Measurements from ENCODE around the gene SCLY. TPM values are rescaled to one million over a fixed set of nuclear protein-coding genes. Genes with fewer than 3 reads are reported as not detected.
A peak's percentile ranks its signal among the peaks of the same experiment; 100 is the strongest.

SCLY gene
- total and polyA plus RNA-seq, 2 of the 8 experiments (the other 6 are each of a cell fraction or from before 2014, with no cell fraction given), result 79.0 to 79.5 TPM

GRCh38 chr2:238100821-238101771 is 40.3 kb downstream of the SCLY start:
- Histone ChIP-seq H3K4me3 (ENCODE audit: extremely low read depth in 1 of 4, insufficient read depth in 2 of 4, low read depth in 3 of 4, low read length in 4 of 4) (no peak overlapping the region), H2BK20ac (ENCODE audit: low read length) (no peak overlapping the region), H3K4me1 (replicated peaks in 1 of 4; ENCODE audit: control insufficient read depth in 3 of 4, insufficient read depth in 4 of 4, low read length in 3 of 4) (peaks cover 0 to 19% (median 13%) of the 10 kb centered on the region in 4 experiments; a peak in 6 of 7 replicates), H4K5ac (ENCODE audit: insufficient read length, low read depth, low read length) (no peak overlapping the region), H3K14ac (ENCODE audit: insufficient read length) (no peak overlapping the region), H2BK5ac (ENCODE audit: low read depth, low read length) (no peak overlapping the region; the same call in 1 of the 2 replicates), H3K36me3 (ENCODE audit: control insufficient read depth in 2 of 4, insufficient read depth in 4 of 4, low read length in 3 of 4) (peaks cover 0 to 3% (median 0%) of the 10 kb centered on the region in 4 experiments; a peak in 1 of 8 replicates), H4K20me1 (replicated peaks in 1 of 2; ENCODE audit: control insufficient read depth in 1 of 2, insufficient read depth in 2 of 2, low read length in 2 of 2) (no peaks in the 10 kb centered on the region), H3K18ac (ENCODE audit: extremely low read depth, low read length) (no peak overlapping the region; the same call in 1 of the 2 replicates), H3K9me3 (ENCODE audit: insufficient read depth in 2 of 2, low read depth in 1 of 2, low read length in 1 of 2) (no peaks in the 10 kb centered on the region), H3K79me2 (ENCODE audit: control insufficient read depth in 1 of 2, insufficient read depth in 2 of 2, low read length in 2 of 2) (no peaks in the 10 kb centered on the region), H3K23ac (ENCODE audit: insufficient read length) (no peak overlapping the region), H3K9ac (replicated peaks in 1 of 4; ENCODE audit: extremely low read depth in 1 of 4, low read depth in 3 of 4, low read length in 3 of 4) (no peak overlapping the region), H3K79me1 (ENCODE audit: low read depth, low read length) (no peaks in the 10 kb centered on the region), H4K8ac (ENCODE audit: extremely low read depth, insufficient read depth, low read length) (peak overlapping the region; percentile 3; the same call in 1 of the 2 replicates), H2BK12ac (ENCODE audit: low read depth, low read length) (no peak overlapping the region), H2AK5ac (ENCODE audit: low read depth, low read length) (no peak overlapping the region), H3K4ac (replicated peaks; ENCODE audit: insufficient read length, low read depth, low read length) (no peak overlapping the region), H3K23me2 (ENCODE audit: low read depth, low read length) (no peaks in the 10 kb centered on the region), H3K27ac (ENCODE audit: low read depth, low read length) (no peak overlapping the region), H2BK15ac (ENCODE audit: low read length) (no peak overlapping the region), H3K27me3 (replicated peaks in 1 of 4; ENCODE audit: control insufficient read depth in 3 of 4, extremely low read depth in 1 of 4, insufficient read depth in 3 of 4, low read length in 3 of 4) (no peaks in the 10 kb centered on the region), H4K91ac (replicated peaks; ENCODE audit: insufficient read length, low read length) (no peak overlapping the region), H2AFZ (ENCODE audit: low read length) (no peak overlapping the region), H2BK120ac (replicated peaks; ENCODE audit: low read depth, low read length) (no peak overlapping the region), H3K4me2 (ENCODE audit: insufficient read depth in 1 of 2, low read depth in 2 of 2, low read length in 2 of 2) (no peak overlapping the region), H3K56ac (replicated peaks; ENCODE audit: insufficient read length, low read depth, low read length) (no peak overlapping the region)
- ChIA-PET POLR2A (ENCODE audit: partially characterized antibody) (interaction anchor here (0.7 to 3.0 kb wide), 11 partner anchors 8 to 239 kb away, joined by 3 to 23 read pairs (median 3); no protein-coding TSS in a partner anchor), CTCF (ENCODE audit: partially characterized antibody) (interaction anchor here (1.1 to 2.1 kb wide), 7 partner anchors 14 to 243 kb away, joined by 3 to 7 read pairs (median 5); no protein-coding TSS in a partner anchor)
- DNase-seq (ENCODE audit: low read depth in 1 of 2, low spot score in 2 of 2), result peak in 1 of 2 experiments; percentile 52
- WGBS, 2 experiments (ENCODE audit: extremely low coverage in 1 of 2, insufficient coverage in 1 of 2, insufficient read length in 1 of 2, insufficient replicate concordance in 2 of 2, low coverage in 1 of 2, low lambda C conversion rate in 2 of 2, missing lambda C conversion rate in 1 of 2), result 83% methylated on average over 25 of the region's 28 CpGs; no CpG with 5 or more reads in 1 of the 2 experiments
- TF ChIP-seq SAP30 (IDR thresholded peaks at IDR 0.05; ENCODE audit: insufficient read depth, insufficient replicate concordance, low read length), result no peak
- FAIRE-seq, result no peak
